Upper lobe of left lung (tissue), 6 donors: ENCODE measurements around the gene STX4. TPM values are rescaled to one million over a fixed set of nuclear protein-coding genes. Genes with fewer than 3 reads are reported as not detected.

Experiments used
- ATAC-seq, 2 donors: fragments of 200-7000 bp; cut with Tn5 transposase; one replicate each; pipeline ENCODE4 v1.9.1; 2022; ENCODE audit warnings: mild to moderate bottlenecking in 2 of 2, moderate library complexity in 2 of 2; ENCODE audit not compliant: low FRiP score in 2 of 2
- DNase-seq, 2 donors: peaks; one replicate each; pipeline ENCODE4 v3.0.0-alpha.2; 2019 to 2020
- H3K27ac ChIP-seq, 4 donors: fragments of 200-600 bp; sonication (generic); one replicate each; pipeline ENCODE4 v1.5.1; 2016 to 2019
- H3K27me3 ChIP-seq, 4 donors: fragments of 200-600 bp; sonication (generic); one replicate each; pipeline ENCODE4 v1.5.1; 2017 to 2019
- H3K36me3 ChIP-seq, 4 donors: fragments of 200-600 bp; sonication (generic); one replicate each; pipeline ENCODE4 v1.5.1; 2016 to 2019
- H3K4me1 ChIP-seq, 4 donors: fragments of 200-600 bp; sonication (generic); one replicate each; pipeline ENCODE4 v1.5.1; 2018 to 2019
- H3K4me3 ChIP-seq, 4 donors: fragments of 200-600 bp; sonication (generic); one replicate each; pipeline ENCODE4 v1.5.1; 2017 to 2019; ENCODE audit warnings: mild to moderate bottlenecking in 2 of 4, moderate library complexity in 1 of 4
- H3K9me3 ChIP-seq, 4 donors: fragments of 200-600 bp; sonication (generic); one replicate each; pipeline ENCODE4 v1.5.1; 2018 to 2019
- EP300 ChIP-seq, 4 donors: sonication (generic); formaldehyde crosslinking; IDR thresholded peaks; one replicate each; pipeline ENCODE4 v1.5.1; 2017; ENCODE audit warnings: antibody characterized with exemption in 4 of 4, control low read depth in 2 of 4
- POLR2A ChIP-seq, 4 donors: fragments of 450-650 bp; IDR thresholded peaks; one replicate each; pipeline ENCODE4 v1.5.1; 2016 to 2017; ENCODE audit warnings: antibody characterized with exemption in 4 of 4, mild to moderate bottlenecking in 2 of 4
- POLR2AphosphoS5 ChIP-seq, 2 donors: sonication (generic); formaldehyde crosslinking; IDR thresholded peaks; one replicate each; pipeline ENCODE4 v1.5.1; 2017; ENCODE audit warnings: antibody characterized with exemption in 2 of 2
- WGBS, 2 donors: methylation state at CpG; one replicate each; pipeline ENCODE4 v1.1.5; 2017 to 2018; 5-methylcytosine and 5-hydroxymethylcytosine counted together
- total RNA-seq, 6 donors: library from RNA; depleted of rRNA in 4 of 6; stranded (reverse); fragments of >200 nt in 4 of 6; gene quantifications; one replicate each; pipeline versions ENCODE4 v1.1.0 to v1.2.1, GENCODE V29; 2016 to 2021
- TF ChIP-seq, protein P1 (sequence below), 6 experiments: fragments of 450-650 bp in 4 of 6; fragments of 200-600 bp in 2 of 6; sonication (generic) in 2 of 6; IDR thresholded peaks; one replicate each; pipeline ENCODE4 v1.5.1; 2016 to 2019; ENCODE audit warnings: antibody characterized with exemption in 6 of 6
- donor health status: DM: no; HTN: no; CAD: no; lungs with moderate emphysema.
- donor health status: DM: no; HTN: yes; CAD: no; lungs with severe emphysema.

Gene STX4
- total RNA-seq, 6 donors from 2014 or later, result 44.8 to 168 (median 96.3) TPM

DNA sequence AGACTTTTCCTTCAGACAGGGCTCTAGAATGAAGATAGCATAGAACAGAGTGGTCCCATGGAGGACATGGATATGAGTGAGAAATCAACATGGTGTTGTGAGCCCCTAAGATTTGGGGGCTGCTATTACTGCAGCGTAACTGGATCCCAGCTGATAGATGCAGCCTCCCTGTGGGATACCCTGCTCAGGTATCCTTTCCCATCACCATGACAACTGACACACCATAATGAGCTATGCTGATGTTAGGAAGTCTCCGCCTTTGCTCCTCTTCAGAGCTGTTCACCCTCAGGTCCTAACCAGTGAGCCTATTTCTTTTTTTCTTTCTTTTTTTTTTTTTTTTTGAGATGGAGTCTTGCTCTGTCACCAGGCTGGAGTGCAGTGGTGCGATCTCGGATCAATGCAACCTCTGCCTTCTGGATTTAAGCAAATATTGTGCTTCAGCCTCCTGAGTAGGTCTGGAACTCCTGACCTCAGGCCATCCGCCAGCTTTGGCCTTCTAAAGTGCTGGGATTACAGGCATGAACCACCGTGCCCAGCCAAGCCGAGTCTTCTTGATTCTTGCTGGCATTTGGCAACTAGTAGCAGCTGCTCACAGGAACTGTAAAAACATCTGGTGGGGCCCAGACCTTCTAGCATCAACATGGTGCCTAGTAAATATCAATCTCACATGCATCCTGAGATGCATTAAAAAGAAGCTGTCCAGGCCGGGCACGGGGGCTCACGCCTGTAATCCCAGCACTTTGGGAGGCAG is 17.1 kb downstream of the STX4 start:
- ATAC-seq, result no peak
- TF ChIP-seq POLR2AphosphoS5 (IDR thresholded peaks at IDR 0.05) (no peak), POLR2A (IDR thresholded peaks at IDR 0.05) (no peak), EP300 (IDR thresholded peaks at IDR 0.05) (no peak)
- TF ChIP-seq, protein P1, sequence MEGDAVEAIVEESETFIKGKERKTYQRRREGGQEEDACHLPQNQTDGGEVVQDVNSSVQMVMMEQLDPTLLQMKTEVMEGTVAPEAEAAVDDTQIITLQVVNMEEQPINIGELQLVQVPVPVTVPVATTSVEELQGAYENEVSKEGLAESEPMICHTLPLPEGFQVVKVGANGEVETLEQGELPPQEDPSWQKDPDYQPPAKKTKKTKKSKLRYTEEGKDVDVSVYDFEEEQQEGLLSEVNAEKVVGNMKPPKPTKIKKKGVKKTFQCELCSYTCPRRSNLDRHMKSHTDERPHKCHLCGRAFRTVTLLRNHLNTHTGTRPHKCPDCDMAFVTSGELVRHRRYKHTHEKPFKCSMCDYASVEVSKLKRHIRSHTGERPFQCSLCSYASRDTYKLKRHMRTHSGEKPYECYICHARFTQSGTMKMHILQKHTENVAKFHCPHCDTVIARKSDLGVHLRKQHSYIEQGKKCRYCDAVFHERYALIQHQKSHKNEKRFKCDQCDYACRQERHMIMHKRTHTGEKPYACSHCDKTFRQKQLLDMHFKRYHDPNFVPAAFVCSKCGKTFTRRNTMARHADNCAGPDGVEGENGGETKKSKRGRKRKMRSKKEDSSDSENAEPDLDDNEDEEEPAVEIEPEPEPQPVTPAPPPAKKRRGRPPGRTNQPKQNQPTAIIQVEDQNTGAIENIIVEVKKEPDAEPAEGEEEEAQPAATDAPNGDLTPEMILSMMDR (IDR thresholded peaks at IDR 0.05), result no peak
- 76 to 85% methylated on average over 10 of the region's 10 CpGs for WGBS, 2 donors
- no peaks in the 10 kb centered on the region for H3K4me1 ChIP-seq
- no peak overlapping the region for H3K4me3 ChIP-seq
- H3K36me3 ChIP-seq, result no peaks in the 10 kb centered on the region
- no peaks in the 10 kb centered on the region for H3K27me3 ChIP-seq
- DNase-seq, result no peak
- no peak overlapping the region for H3K27ac ChIP-seq
- H3K9me3 ChIP-seq, result no peaks in the 10 kb centered on the region

DNA sequence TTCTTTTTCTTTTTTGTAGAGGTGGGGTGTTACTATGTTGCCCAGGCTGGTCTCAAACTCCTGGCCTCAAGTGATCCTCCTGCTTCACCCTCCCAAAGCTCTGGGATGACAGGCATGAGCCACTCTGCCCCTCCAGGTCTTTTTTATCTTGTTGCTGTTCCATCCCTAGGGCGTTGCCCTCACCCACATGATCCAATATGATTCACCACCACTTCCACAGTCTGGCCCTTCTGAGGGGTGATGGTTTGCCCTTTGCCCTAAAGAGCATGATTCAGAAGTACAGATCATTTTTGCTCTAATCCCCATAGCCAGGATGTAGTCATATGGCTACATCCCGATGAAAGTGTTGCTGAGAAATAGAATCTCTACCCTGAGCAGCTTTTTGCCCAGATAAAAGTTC is 18.8 kb downstream of the STX4 start:
- DNase-seq, result peak in 1 of 2 donors; percentile 57
- WGBS, 2 donors, result 60% methylated on average over 2 of the region's 2 CpGs
- H3K36me3 ChIP-seq, result no peaks in the 10 kb centered on the region
- TF ChIP-seq POLR2AphosphoS5 (IDR thresholded peaks at IDR 0.05) (peak in 1 of 2 donors; percentile 27), EP300 (IDR thresholded peaks at IDR 0.05) (peak in 1 of 4 donors; percentile 15)
- TF ChIP-seq, protein P1 (IDR thresholded peaks at IDR 0.05), result no peak
- peak; percentile 62 to 95 for ATAC-seq
- H3K27me3 ChIP-seq, result no peaks in the 10 kb centered on the region
- H3K9me3 ChIP-seq, result no peaks in the 10 kb centered on the region
- H3K27ac ChIP-seq, result peak overlapping the region in 1 of 4 donors; percentile 31
- no peak overlapping the region for H3K4me3 ChIP-seq
- H3K4me1 ChIP-seq, result no peaks in the 10 kb centered on the region

DNA sequence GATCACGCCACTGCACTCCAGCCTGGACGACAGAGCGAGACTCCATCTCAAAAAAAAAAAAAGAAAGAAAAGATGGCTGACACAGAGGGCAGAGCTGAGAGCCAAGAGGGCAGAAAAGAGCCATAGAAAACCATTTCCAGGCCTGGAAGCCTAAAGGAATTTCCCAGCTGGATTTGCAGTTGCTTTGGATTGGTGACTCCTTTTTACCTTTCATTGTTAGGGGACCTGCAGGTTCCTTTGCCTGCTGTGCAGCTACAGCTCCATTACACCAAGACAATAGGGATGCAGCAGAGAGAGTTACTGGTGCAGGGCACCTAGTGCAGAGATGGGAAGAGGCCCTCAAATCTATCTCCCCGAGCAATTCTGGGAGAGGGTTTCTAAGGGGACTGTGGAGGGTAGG is 22.3 kb downstream of the STX4 start:
- no peaks in the 10 kb centered on the region for H3K4me1 ChIP-seq
- H3K4me3 ChIP-seq, result no peak overlapping the region
- H3K36me3 ChIP-seq, result peaks cover 0 to 13% (median under 1%) of the 10 kb centered on the region in 4 donors
- no peak overlapping the region for H3K27ac ChIP-seq
- WGBS, 2 donors, result 88 to 98% methylated on average over 4 of the region's 4 CpGs
- ATAC-seq (no peak), DNase-seq (no peak)
- H3K27me3 ChIP-seq, result no peaks in the 10 kb centered on the region
- no peaks in the 10 kb centered on the region for H3K9me3 ChIP-seq
- no peak for TF ChIP-seq POLR2A (IDR thresholded peaks at IDR 0.05)
- TF ChIP-seq, protein P1 (IDR thresholded peaks at IDR 0.05), result no peak
- no peak for TF ChIP-seq EP300 (IDR thresholded peaks at IDR 0.05)

DNA sequence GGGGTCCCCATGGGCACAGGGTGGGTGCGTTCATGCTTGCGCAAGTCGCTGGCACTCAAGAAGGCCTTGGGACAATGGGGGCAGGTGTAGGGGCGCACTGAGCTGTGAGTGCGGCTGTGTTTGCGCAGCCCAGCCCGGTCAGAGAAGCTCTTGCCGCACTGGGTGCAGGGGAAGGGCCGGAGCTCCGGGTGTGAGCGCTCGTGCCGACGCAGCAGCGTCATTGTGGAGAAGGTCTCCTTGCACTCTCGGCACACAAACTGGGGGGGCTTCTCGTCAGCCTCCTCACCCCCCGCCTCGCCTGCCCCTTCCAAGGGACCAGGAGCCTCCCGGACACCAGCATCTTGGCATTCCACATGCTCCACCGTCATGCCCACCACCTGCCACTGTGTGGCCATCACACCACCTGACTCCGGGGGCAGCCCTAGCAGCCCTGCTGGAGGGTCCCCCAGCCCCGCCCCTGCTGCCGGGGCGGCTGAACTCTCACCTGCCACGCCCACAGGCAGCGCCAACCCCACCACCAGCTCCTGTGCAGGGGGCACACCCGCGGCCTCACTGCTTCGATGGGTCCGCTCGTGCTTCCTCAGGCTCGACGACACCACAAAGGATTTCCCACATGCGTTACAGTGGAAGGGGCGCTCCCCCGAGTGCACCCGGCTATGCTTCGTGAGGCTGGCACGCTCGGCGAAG is 27.9 kb downstream of the STX4 start:
- Histone ChIP-seq H3K36me3 (peaks cover 8 to 45% (median 28%) of the 10 kb centered on the region in 4 donors), H3K4me1 (peaks cover 9 to 20% (median 14%) of the 10 kb centered on the region in 4 donors), H3K27me3 (no peaks in the 10 kb centered on the region), H3K27ac (no peak overlapping the region), H3K4me3 (no peak overlapping the region), H3K9me3 (no peaks in the 10 kb centered on the region)
- peak in 1 of 2 donors; percentile 12 for ATAC-seq
- DNase-seq, result no peak
- WGBS, 2 donors, result 93 to 97% methylated on average over 6 to 36 of the region's 42 CpGs
- TF ChIP-seq, protein P1 (IDR thresholded peaks at IDR 0.05), result no peak
- TF ChIP-seq EP300 (IDR thresholded peaks at IDR 0.05), result no peak
- TF ChIP-seq POLR2A (IDR thresholded peaks at IDR 0.05), result no peak
- no peak for TF ChIP-seq POLR2AphosphoS5 (IDR thresholded peaks at IDR 0.05)
